Upper lobe of left lung (tissue), 6 donors: ENCODE data around the gene SIDT2. TPM values are rescaled to one million over a fixed set of nuclear protein-coding genes. Genes with fewer than 3 reads are reported as not detected.

Source experiments
- ATAC-seq, 2 donors: fragments of 200-7000 bp; cut with Tn5 transposase; one replicate each; pipeline ENCODE4 v1.9.1; 2022; ENCODE audit warnings: mild to moderate bottlenecking in 2 of 2, moderate library complexity in 2 of 2; ENCODE audit not compliant: low FRiP score in 2 of 2
- DNase-seq, 2 donors: peaks; one replicate each; pipeline ENCODE4 v3.0.0-alpha.2; 2019 to 2020
- H3K27ac ChIP-seq, 4 donors: fragments of 200-600 bp; sonication (generic); one replicate each; pipeline ENCODE4 v1.5.1; 2016 to 2019
- H3K27me3 ChIP-seq, 4 donors: fragments of 200-600 bp; sonication (generic); one replicate each; pipeline ENCODE4 v1.5.1; 2017 to 2019
- H3K36me3 ChIP-seq, 4 donors: fragments of 200-600 bp; sonication (generic); one replicate each; pipeline ENCODE4 v1.5.1; 2016 to 2019
- H3K4me1 ChIP-seq, 4 donors: fragments of 200-600 bp; sonication (generic); one replicate each; pipeline ENCODE4 v1.5.1; 2018 to 2019
- H3K4me3 ChIP-seq, 4 donors: fragments of 200-600 bp; sonication (generic); one replicate each; pipeline ENCODE4 v1.5.1; 2017 to 2019; ENCODE audit warnings: mild to moderate bottlenecking in 2 of 4, moderate library complexity in 1 of 4
- H3K9me3 ChIP-seq, 4 donors: fragments of 200-600 bp; sonication (generic); one replicate each; pipeline ENCODE4 v1.5.1; 2018 to 2019
- EP300 ChIP-seq, 4 donors: sonication (generic); formaldehyde crosslinking; IDR thresholded peaks; one replicate each; pipeline ENCODE4 v1.5.1; 2017; ENCODE audit warnings: antibody characterized with exemption in 4 of 4, control low read depth in 2 of 4
- POLR2A ChIP-seq, 4 donors: fragments of 450-650 bp; IDR thresholded peaks; one replicate each; pipeline ENCODE4 v1.5.1; 2016 to 2017; ENCODE audit warnings: antibody characterized with exemption in 4 of 4, mild to moderate bottlenecking in 2 of 4
- POLR2AphosphoS5 ChIP-seq, 2 donors: sonication (generic); formaldehyde crosslinking; IDR thresholded peaks; one replicate each; pipeline ENCODE4 v1.5.1; 2017; ENCODE audit warnings: antibody characterized with exemption in 2 of 2
- WGBS, 2 donors: methylation state at CpG; one replicate each; pipeline ENCODE4 v1.1.5; 2017 to 2018; 5-methylcytosine and 5-hydroxymethylcytosine counted together
- total RNA-seq, 6 donors: library from RNA; depleted of rRNA in 4 of 6; stranded (reverse); fragments of >200 nt in 4 of 6; gene quantifications; one replicate each; pipeline versions ENCODE4 v1.1.0 to v1.2.1, GENCODE V29; 2016 to 2021
- TF ChIP-seq, protein P1 (sequence below), 6 experiments: fragments of 450-650 bp in 4 of 6; fragments of 200-600 bp in 2 of 6; sonication (generic) in 2 of 6; IDR thresholded peaks; one replicate each; pipeline ENCODE4 v1.5.1; 2016 to 2019; ENCODE audit warnings: antibody characterized with exemption in 6 of 6
- donor health status: DM: no; HTN: no; CAD: no; lungs with moderate emphysema.
- donor health status: DM: no; HTN: yes; CAD: no; lungs with severe emphysema.

Gene SIDT2
- total RNA-seq, 6 donors from 2014 or later = 62.8 to 287 (median 153) TPM

DNA sequence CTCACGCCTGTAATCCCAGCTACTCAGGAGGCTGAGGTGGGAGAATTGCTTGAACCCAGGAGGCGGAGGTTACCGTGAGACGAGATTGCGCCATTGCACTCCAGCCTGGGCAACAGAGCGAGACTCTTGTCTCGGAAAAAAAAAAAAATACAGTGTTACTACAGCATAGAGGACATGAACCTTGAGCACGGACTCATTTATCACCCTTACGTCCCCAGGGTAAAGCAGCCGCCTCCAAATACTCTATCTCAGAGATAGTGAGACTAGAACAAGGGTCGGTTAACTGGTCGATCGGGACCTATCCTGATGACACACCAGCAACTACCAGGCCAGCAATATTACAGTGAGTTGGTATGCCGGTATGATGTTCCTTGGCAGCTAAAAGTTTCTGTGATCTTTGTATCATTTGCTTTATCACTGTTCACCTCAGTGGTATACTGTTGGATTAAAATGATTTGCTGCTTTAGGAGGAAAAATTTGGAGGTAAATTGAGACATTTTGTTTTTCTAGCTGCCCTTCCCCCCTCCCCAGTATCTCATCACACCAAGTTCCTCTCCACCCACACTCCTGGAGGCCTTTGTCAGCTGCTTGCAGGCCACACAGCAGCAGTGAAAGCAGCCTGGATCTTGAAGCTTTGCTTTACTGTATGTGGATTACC is 7.0 kb upstream of the SIDT2 start:
- ATAC-seq (peak in 1 of 2 donors; percentile 74), DNase-seq (no peak)
- no peak for TF ChIP-seq POLR2AphosphoS5 (IDR thresholded peaks at IDR 0.05)
- TF ChIP-seq, protein P1, sequence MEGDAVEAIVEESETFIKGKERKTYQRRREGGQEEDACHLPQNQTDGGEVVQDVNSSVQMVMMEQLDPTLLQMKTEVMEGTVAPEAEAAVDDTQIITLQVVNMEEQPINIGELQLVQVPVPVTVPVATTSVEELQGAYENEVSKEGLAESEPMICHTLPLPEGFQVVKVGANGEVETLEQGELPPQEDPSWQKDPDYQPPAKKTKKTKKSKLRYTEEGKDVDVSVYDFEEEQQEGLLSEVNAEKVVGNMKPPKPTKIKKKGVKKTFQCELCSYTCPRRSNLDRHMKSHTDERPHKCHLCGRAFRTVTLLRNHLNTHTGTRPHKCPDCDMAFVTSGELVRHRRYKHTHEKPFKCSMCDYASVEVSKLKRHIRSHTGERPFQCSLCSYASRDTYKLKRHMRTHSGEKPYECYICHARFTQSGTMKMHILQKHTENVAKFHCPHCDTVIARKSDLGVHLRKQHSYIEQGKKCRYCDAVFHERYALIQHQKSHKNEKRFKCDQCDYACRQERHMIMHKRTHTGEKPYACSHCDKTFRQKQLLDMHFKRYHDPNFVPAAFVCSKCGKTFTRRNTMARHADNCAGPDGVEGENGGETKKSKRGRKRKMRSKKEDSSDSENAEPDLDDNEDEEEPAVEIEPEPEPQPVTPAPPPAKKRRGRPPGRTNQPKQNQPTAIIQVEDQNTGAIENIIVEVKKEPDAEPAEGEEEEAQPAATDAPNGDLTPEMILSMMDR (IDR thresholded peaks at IDR 0.05) = no peak
- no peak for TF ChIP-seq EP300 (IDR thresholded peaks at IDR 0.05)
- Histone ChIP-seq H3K9me3 (no peaks in the 10 kb centered on the region), H3K27me3 (no peaks in the 10 kb centered on the region), H3K27ac (no peak overlapping the region), H3K4me3 (no peak overlapping the region), H3K4me1 (peaks cover 9 to 11% (median 9%) of the 10 kb centered on the region in 4 donors), H3K36me3 (peaks cover 0 to 55% (median 19%) of the 10 kb centered on the region in 4 donors)
- WGBS, 2 donors = 81 to 87% methylated on average over 14 of the region's 14 CpGs

DNA sequence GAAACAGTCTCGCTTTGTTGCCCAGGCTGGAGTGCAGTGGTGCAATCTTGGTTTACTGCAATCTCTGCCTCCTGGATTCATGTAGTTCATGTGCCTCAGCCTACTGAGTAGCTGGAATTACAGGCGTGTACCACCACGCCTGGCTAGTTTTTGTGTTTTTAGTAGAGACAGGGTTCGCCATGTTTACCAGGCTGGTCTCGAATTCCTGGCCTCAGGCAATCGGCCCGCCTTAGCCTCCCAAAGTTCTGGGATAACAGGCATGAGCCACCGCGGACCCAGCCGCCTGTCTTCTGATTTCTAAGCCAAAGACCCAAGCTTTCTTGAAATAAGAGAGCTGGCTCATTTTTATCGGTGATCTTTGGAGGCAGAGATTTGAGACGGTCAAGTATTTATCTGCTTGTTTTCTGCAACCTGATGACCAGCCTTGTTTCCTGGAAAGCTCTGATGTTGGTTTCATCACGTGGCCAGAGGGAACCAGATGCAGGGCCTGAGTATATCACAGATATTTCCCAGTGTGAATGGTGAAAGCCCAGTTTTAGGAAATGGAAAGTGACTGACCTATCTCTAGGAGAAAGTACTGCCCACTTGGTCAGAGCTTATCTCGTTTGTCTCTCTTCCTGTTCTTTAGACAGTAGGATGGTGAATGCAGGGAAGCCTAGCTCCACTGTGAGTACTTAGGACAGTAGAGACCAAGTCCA is 5.7 kb upstream of the SIDT2 start:
- WGBS, 2 donors = 80% methylated on average over 14 of the region's 14 CpGs
- peaks cover 10 to 14% (median 13%) of the 10 kb centered on the region in 4 donors for H3K4me1 ChIP-seq
- no peak for TF ChIP-seq POLR2A (IDR thresholded peaks at IDR 0.05)
- DNase-seq (no peak), ATAC-seq (peak in 1 of 2 donors; percentile 42)
- peaks cover 0 to 41% (median 13%) of the 10 kb centered on the region in 4 donors for H3K36me3 ChIP-seq
- no peak overlapping the region for H3K4me3 ChIP-seq
- H3K9me3 ChIP-seq = no peaks in the 10 kb centered on the region
- no peaks in the 10 kb centered on the region for H3K27me3 ChIP-seq
- peak overlapping the region in 2 of 4 donors; percentile 32 to 53 for H3K27ac ChIP-seq

DNA sequence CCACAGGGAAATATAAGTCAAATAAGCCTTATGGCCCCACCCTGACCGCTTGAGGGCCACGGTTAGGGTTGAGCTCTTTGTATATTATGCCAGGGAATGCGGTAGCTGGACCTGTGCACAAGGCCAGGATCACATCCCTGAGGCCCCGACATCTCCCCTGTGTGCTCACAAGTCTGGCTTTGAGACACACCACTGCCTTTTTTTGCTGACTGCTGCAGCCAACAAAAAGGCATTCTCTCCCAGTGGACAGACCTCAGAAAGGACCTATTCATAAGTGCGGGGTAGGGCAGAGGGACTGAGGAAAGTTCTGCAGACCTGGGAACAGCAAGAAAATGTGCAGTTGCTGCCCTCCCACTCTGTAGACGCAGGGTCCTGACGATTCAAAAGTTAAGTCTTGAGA is 3.4 kb upstream of the SIDT2 start:
- Histone ChIP-seq H3K27me3 (no peaks in the 10 kb centered on the region), H3K9me3 (no peaks in the 10 kb centered on the region), H3K4me3 (no peak overlapping the region), H3K27ac (peak overlapping the region in 1 of 4 donors; percentile 18), H3K36me3 (peaks cover 0 to 19% (median 4%) of the 10 kb centered on the region in 4 donors), H3K4me1 (peaks cover 22 to 29% (median 24%) of the 10 kb centered on the region in 4 donors)
- TF ChIP-seq POLR2AphosphoS5 (IDR thresholded peaks at IDR 0.05) (no peak), POLR2A (IDR thresholded peaks at IDR 0.05) (no peak), EP300 (IDR thresholded peaks at IDR 0.05) (no peak)
- TF ChIP-seq, protein P1 (IDR thresholded peaks at IDR 0.05) = no peak
- ATAC-seq = no peak
- WGBS, 2 donors = 77 to 85% methylated on average over 7 of the region's 7 CpGs
- DNase-seq = peak in 1 of 2 donors; percentile 5

- TF ChIP-seq POLR2AphosphoS5 (IDR thresholded peaks at IDR 0.05) (no peak), POLR2A (IDR thresholded peaks at IDR 0.05) (no peak), EP300 (IDR thresholded peaks at IDR 0.05) (no peak)
- TF ChIP-seq, protein P1 (IDR thresholded peaks at IDR 0.05) = no peak
- no peaks in the 10 kb centered on the region for H3K9me3 ChIP-seq
- no peak for DNase-seq
- no peak for ATAC-seq
- H3K36me3 ChIP-seq = peaks cover 0 to 12% (median under 1%) of the 10 kb centered on the region in 4 donors
- WGBS, 2 donors = 80 to 81% methylated on average over 5 of the region's 5 CpGs
- no peak overlapping the region for H3K27ac ChIP-seq
- H3K4me3 ChIP-seq = no peak overlapping the region
- H3K4me1 ChIP-seq = peaks cover 26 to 35% (median 30%) of the 10 kb centered on the region in 4 donors
- no peaks in the 10 kb centered on the region for H3K27me3 ChIP-seq
Observed at GRCh38 chr11:117175781-117176180, 2.8 kb upstream of the SIDT2 start.

DNA sequence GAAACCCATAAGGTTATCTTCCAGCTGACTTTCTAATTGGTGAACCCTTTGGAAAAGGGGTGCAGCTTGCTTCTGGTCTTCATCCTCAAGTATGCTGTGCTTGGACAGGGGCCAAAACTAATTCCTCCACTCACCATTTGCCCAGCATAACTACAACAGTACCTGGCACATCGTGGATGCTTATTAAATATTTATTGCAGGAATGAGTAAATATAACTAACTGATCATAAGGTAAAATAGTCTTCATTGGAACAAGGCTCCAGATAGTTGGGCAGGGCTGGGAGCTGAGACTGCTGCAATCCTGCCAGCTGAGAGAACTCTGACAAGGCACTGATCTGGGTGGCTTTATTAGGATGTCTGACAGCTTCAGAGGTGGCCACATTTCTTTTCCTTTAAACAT is 2.4 kb upstream of the SIDT2 start:
- peak in 1 of 2 donors; percentile 8 for DNase-seq
- Histone ChIP-seq H3K36me3 (peaks cover 0 to 8% (median 0%) of the 10 kb centered on the region in 4 donors), H3K27ac (no peak overlapping the region), H3K9me3 (no peaks in the 10 kb centered on the region), H3K4me1 (peaks cover 29 to 39% (median 34%) of the 10 kb centered on the region in 4 donors), H3K4me3 (no peak overlapping the region), H3K27me3 (no peaks in the 10 kb centered on the region)
- no peak for TF ChIP-seq POLR2AphosphoS5 (IDR thresholded peaks at IDR 0.05)
- no peak for TF ChIP-seq EP300 (IDR thresholded peaks at IDR 0.05)
- no peak for TF ChIP-seq POLR2A (IDR thresholded peaks at IDR 0.05)
- TF ChIP-seq, protein P1 (IDR thresholded peaks at IDR 0.05) = no peak
- ATAC-seq = no peak
- WGBS, 2 donors = 75 to 79% methylated on average over 1 of the region's 1 CpG
